GM20000 (cell line): ENCODE measurements around the gene PGM2.

Source experiments
- DNase-seq: peaks from one replicate; pipeline ENCODE4 v3.0.0; 2012; ENCODE audit warnings: low spot score
- TF ChIP-seq, protein P1 (sequence below): IDR thresholded peaks from 2 replicates; pipeline ENCODE4 v1.5.1; 2012; ENCODE audit warnings: mild to moderate bottlenecking, control low read depth; ENCODE audit errors: extremely low read depth, missing control alignments

The PGM2 gene

DNA sequence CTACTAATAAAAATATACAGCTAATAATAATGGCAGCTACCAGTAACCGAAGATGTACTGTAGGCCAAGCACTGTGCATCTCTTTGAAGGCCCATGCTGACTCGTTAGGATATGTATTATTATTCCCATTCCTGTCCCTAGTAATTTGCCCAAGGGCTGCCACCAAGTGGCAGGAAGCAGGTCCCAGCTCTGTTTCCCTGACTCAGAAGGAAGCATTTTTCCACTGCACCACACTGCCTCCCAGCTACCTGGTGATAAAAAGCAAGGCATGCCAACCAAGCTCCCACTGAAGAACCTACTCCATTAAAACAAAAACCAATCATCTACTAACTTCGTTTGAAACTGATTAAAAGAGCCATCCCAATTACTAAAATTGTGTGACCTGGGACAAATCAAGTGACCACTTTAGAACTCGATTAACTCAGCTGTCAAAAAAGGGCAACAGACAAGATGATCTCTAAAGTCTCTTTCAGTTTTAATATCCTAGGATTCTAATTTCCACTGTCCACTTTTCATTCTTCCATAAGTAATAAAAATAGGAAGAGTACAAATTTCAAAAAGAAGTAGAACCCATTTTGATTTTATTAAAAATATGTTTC lies 24.3 kb upstream of the PGM2 start:
- TF ChIP-seq, protein P1, sequence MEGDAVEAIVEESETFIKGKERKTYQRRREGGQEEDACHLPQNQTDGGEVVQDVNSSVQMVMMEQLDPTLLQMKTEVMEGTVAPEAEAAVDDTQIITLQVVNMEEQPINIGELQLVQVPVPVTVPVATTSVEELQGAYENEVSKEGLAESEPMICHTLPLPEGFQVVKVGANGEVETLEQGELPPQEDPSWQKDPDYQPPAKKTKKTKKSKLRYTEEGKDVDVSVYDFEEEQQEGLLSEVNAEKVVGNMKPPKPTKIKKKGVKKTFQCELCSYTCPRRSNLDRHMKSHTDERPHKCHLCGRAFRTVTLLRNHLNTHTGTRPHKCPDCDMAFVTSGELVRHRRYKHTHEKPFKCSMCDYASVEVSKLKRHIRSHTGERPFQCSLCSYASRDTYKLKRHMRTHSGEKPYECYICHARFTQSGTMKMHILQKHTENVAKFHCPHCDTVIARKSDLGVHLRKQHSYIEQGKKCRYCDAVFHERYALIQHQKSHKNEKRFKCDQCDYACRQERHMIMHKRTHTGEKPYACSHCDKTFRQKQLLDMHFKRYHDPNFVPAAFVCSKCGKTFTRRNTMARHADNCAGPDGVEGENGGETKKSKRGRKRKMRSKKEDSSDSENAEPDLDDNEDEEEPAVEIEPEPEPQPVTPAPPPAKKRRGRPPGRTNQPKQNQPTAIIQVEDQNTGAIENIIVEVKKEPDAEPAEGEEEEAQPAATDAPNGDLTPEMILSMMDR = no peak
- no peak for DNase-seq

DNA sequence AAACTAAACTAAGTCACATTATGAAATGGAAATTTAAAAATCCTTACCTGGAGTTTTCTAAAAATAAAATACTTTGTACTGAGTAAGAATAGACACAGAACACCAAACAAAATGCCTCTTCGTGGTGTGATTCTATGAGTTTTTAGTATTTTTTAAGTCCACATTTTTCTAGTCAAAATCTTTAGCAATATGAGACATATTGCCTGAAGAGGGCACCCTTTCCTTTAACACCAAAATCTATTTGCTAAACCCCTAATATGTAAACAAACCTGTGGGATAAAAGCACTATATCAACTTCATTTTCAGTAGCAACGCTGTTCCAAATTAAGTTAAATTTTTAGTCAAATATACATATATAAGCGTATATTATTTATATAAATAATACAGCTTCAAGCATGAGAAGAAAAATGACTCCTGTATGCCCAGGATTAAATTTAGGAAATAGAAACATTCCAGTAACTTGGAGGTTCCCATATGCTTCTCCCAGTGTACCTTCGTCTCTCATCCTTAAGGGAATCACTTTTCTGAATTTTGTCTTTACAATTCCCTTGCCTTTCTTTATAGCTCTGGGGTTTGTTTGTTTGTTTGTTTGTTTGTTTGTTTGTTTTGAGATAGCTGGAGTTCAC lies 23.0 kb upstream of the PGM2 start:
- TF ChIP-seq, protein P1 = peak; percentile 41
- peak; percentile 53 for DNase-seq

DNA sequence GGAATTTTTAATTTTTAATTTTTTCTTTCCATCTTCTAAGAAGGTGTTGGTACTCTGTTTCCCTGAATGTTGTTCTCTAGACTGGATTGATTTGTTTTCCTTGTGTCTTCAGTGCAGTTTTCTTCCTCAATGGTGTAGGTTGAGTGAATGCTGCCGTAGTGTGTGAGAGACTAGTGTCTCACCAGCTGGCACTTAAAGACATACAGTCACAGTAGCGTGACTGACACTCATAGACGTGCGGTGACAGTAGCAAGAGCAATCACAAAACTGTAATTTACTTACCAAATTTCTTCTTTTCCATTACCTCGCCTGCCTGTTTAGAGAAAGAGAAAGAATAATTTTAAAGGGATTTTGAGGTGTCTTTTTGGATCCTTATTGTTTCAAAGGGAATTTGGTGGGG lies 21.4 kb upstream of the PGM2 start:
- TF ChIP-seq, protein P1 = no peak
- DNase-seq = no peak

DNA sequence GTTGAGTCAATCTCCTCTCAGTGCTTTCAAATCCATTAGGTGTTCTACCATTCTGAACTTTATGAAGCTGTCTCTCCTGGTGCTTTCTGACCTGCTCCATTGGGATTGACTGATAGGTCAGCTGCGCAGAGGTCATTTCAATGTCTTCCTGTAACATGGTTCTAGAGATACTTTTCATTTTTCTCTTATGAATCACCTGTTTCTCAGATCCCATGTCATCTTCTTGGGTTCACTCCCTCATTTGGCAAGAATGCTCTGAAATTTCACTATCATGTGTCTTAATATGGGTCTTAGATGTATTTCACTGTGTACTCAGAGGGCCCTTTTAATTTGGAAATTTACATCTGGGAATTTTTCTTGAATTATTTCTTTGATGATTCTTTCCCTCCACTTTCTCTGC lies 13.8 kb upstream of the PGM2 start:
- TF ChIP-seq, protein P1 = no peak
- no peak for DNase-seq

DNA sequence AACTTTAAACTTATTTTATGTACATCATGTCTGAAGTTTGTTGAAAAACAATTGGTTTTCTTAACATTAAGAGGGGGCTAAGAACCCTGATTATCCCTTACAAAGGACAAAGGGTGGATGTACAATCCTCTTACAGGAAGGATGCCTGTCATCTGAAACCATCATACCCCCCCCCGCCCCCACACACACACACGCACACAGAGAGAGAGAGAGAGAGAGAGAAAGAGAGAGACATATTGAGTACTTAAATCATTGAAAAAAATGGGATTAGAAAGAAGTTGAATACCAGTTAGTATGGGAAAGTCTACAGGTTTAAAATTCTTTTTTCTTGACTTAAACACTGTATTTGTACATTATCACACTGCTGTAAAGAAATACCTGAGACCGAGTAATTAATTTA lies 10.9 kb upstream of the PGM2 start:
- TF ChIP-seq, protein P1 = no peak
- DNase-seq = no peak

DNA sequence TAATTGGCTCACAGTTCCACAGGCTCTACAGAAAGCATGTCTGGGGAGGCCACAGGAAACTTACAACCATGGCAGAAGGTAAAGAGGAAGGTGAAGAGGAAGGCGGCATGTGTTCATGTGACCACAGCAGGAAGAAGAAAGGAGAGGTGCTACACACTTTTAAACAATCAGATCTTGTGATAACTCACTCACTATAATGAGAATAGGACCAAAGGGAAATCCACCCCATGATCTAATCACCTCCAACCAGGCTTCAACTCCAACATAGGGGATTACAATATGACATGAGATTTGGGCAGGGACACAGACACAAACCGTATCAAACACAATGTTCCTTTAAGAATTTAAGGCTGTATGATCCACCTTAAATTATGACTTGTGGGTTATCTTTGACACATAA lies 10.5 kb upstream of the PGM2 start:
- TF ChIP-seq, protein P1 = no peak
- no peak for DNase-seq

DNA sequence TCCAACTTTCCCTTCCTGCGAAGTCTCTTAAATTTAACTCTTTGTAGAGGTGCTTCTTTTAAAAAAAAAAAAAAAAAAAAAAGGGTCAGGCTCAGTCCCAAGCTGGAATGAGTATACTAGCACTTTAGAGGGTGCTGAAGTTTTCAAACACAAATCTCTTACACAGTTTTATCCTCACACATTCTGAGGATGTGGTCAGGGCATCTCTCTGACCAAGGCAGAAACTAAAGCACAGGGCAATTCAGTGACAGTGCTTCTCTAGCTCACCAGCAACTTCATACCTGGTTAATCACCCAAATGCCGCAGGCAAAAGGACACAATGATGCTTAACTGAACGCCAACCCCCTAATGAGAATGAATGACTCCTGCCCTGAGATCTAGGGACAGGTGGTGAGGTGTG lies 9.8 kb upstream of the PGM2 start:
- no peak for DNase-seq
- TF ChIP-seq, protein P1 = no peak
